HG03565 (cell line): Measurements from ENCODE around the gene TNFRSF21.
"Not testable (repeated sequence)": the region's sequence is repeated elsewhere in the genome, so short reads cannot be mapped to it uniquely, and the experiment has no call there.

Experiments used
- ATAC-seq: cut with Tn5 transposase; IDR thresholded peaks from one replicate; pipeline ENCODE4 v1.9.1; 2021; ENCODE audit warnings: mild to moderate bottlenecking, moderate library complexity; ENCODE audit not compliant: unreplicated experiment

TNFRSF21 gene, protein sequence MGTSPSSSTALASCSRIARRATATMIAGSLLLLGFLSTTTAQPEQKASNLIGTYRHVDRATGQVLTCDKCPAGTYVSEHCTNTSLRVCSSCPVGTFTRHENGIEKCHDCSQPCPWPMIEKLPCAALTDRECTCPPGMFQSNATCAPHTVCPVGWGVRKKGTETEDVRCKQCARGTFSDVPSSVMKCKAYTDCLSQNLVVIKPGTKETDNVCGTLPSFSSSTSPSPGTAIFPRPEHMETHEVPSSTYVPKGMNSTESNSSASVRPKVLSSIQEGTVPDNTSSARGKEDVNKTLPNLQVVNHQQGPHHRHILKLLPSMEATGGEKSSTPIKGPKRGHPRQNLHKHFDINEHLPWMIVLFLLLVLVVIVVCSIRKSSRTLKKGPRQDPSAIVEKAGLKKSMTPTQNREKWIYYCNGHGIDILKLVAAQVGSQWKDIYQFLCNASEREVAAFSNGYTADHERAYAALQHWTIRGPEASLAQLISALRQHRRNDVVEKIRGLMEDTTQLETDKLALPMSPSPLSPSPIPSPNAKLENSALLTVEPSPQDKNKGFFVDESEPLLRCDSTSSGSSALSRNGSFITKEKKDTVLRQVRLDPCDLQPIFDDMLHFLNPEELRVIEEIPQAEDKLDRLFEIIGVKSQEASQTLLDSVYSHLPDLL

DNA sequence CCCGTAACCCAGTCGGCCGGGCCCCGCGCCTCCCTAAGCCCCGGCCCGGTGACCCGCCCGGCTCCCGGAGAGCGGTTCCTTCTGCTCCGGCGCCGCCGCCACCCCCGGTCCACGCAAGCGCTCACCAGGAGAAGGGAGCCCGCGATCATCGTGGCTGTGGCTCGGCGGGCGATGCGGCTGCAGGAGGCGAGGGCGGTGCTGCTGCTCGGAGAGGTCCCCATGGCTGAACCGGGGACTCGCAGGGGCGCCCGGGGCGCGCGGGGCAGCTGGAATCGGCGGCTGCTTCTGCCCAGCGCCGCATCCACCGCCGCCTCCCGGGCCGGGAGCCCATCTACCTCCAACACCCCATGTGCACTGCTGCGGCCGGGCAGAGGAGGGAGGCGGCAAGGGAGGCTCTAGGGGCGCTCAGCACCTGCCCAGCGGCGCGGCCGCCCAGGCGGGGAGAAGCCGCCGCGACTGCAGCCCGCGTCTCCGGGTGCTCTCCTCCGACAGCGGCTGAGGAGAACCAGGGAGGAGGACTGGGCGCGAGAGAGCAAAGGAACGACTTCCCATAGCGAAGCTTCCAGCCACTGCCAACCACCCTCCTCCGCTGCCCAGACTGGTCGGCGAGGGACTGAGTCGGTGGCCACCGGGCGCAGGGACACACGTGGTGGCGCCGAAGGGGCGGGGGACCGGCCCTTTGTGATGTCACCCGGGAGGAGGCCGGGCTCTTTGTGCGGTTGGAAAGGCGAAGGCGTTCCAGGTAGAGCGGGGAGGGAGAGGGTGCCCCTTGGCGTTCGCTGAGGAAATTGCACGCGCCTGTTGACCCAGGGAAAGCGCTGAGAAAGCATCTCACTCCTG lies at the start of gene TNFRSF21:
Gene TNFRSF21 (minus strand): TSS at position 615 of the 840 bp plus-strand sequence. CDS start 394 bp downstream, at position 221.
- ATAC-seq, result peak; percentile 99

DNA sequence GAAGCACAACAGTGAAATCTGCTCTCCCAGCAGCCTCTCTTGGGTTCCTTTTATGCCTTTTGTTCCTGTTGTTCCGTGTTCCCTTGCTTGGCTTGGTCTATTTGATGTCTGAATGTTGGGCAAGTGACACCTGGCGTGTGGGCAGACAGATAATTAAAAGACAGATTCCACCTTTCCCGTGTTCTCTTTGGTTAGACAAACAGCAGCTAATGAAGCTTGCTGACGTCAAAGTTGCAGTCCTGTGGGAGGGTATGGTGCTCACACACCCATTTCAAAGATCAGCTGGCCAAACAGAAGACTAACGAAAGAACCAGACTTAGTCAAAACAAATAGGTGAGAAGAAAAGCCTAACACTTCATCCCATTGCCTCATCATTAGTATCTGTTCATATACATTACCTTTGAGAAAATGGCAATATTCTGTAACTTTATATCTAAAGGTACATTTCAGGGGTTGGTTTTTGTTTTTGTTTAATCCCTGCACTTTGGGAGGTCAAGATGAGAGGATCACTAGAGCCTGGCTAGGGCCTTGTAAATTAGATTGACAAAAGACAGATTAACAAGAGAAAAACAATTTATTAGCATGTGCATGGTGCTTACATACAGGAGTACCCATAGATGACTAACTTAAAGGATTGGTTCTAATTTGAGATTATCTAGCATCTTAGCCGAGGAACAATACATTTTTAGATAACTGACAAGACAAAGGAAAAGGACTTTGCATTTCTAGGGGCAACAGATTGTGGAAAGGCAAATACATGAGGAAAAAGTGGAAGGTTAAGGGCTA lies 48.9 kb upstream of the TNFRSF21 start:
- no peak for ATAC-seq

DNA sequence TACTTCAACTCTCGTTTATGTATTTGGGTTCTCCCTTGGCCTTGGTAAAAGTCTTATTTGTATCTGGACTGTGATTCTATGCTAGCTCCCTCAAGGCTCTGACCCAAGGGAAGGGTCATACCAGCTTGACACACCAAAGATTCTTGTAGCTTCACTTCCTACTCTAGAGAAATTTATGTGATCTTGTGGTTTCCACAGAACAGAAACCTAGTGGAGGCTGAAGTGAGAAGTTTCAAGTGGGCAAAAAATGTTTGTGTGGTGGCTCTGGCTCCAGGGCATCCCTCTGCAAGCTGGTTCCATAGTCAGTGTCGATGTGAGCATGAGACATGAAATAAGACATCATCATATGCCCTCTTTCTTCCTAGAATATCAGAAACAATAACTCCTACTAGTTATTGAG lies 48.1 kb upstream of the TNFRSF21 start:
- ATAC-seq, result peak; percentile 59

DNA sequence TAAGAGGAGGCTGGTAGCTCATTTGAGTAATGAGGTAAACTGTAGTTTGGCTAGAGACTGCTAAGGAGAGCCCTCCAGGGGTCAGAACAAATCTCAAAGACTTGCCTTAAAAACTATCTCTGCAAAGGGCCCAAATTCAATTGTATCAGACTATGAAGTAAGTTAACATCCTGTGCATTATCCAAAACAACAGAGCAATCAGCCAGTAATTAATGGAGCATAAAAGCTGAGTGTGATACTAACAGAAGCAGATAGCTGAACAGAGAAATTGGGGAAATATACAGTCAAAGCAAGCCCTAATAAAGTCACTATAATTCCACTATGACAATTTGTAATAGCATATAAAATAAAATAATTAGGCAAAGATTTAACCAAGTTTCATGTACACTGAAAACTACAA lies 45.8 kb upstream of the TNFRSF21 start:
- no peak for ATAC-seq

DNA sequence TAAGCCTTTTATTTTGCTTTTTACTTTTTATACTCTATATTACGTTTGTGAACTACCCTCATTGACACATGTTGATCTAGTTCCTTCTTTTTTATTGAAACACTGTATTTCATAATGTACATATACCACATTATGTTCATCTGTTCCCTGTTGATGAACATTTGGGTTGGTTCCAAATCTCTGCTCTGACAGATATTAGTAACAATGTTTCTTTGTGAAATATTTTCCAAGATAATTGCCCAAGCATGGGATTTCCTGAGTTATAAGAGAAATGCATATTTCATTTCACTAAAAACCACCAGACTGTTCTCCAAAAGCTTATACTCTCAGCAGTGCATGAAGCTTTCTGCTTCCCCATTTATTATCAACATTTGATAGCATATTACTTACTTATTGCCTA lies 44.2 kb upstream of the TNFRSF21 start:
- no peak for ATAC-seq

DNA sequence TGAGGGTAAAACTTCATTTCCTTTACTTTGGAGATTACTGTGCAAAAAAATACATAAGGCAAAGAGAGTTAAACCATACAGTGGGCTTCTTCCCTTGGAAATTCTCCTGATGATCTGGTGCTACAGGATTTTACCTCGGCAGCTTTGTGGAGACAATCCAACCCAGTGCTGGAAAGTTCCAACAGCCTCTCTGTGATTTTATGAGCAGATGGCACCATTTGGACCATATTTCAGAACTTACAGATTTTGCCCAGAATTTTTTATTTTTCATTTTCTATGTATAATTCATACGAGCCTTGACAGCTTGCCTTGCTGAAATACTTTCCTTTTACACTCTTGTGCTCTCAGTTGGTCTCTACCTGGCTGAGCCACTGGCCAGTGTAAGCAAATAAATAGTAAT lies 43.3 kb upstream of the TNFRSF21 start:
- ATAC-seq, result no peak

DNA sequence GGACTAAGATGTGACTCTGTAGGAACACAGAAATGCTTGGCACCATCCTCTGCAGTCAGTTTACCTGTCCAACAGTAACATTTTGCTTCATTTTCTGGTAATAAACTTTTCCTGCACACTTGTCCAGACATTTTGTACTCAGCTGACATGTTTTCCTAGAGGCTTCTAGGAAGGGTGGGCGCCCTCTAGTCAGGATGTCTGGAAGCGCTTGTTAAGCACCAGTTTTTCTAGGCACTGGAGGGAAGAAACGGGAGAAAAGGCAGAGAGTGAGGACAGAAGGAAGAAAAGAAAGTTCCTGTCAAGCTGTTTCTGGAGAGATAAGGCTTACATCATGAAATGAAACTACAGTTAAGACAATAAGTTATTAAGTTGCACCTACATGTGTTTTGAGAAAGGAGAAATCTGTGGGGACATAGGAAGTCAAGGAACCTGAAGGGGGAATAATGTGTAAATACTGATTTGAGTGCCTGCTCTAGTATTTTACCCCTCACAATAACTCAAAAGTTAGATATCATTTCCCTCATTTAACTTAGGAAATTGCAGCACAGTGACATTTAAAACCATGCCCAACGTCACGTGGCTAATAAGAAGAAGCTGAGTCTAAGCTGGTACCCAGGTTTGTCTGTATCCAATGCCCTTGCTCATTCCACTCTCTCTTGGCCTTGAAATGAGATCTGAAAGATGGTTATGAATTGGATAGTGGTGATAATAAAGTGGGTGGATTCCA lies 42.7 kb upstream of the TNFRSF21 start:
- no peak for ATAC-seq

DNA sequence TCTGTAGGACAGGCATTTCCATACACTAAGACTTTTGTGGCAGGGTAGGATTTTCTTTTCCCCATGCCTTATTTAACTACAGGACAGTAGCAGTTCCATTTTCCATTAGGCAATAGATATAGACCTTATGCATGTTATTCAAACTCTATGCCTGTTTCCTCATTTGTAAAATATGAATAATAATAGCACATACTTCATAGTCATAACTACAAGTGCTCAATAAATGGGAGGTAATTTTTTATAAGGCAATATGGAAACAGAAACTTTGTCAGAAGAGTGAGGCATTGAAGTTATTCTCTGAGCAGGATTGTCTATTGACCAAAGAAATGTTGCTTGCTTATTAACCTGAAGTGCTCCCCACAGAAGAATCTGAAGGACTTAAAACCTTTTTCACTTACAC lies 41.9 kb upstream of the TNFRSF21 start:
- no peak for ATAC-seq

DNA sequence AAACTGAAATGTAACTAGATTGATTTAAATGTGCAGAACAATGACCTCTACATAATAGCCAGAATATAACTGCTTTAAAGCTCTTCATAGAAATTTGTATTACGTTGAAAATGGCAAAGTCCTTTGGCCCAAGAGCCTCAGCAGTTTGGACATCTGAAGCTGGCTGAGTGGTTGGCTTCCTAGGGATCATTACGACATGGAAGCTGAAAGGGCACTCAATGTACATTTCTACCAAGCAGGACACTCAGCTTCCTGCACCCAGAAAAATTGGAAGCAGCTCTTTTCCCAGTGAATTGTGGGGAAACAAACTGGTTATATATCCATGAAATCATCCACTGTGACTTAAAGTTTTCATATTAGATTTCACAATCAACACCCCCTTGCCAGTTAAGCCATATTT lies 40.2 kb upstream of the TNFRSF21 start:
- no peak for ATAC-seq

DNA sequence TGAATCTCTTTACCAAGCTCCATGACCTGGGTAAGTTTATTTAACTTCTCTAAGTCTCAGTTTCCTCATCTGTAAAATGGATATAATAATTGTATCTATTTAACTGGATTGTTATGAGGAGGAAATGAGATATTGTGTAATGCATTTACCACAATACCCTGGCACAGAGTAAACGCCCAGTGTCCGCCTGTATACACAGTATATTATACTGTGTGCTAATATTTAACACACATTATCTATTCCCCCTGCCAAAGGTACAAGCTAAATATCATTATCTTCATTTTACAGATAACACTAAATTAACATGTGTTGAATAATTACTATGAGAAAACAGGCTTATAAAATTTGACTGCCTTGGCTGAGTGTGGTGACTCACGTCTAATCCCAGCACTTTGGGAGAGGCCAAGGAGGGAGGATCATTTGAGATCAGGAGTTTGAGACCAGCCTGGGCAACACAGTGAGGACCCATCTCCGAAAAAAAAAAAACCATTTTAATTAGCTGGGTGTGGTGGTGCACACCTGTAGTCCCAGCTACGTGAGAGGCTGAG lies 38.7 kb upstream of the TNFRSF21 start:
- ATAC-seq, result no peak

DNA sequence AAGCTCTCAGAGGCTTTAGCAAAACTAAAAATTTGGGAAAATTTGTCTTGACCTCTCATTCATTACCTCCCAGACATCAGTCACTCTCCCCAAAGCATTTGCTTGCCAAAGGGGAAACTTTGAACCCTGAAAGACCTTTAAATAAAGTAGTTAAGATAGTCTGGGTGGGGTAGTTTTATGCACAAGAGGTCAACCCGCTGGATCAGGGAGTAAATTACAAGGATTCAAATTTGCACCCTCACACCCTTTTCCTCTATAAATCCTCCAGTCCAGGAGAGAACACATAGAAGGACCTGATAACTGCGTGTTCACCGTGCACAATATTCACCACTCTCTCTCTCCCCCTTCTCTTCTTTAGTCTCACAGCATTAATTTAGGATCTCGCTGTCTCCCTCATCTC lies 36.1 kb upstream of the TNFRSF21 start:
- ATAC-seq, result no peak

DNA sequence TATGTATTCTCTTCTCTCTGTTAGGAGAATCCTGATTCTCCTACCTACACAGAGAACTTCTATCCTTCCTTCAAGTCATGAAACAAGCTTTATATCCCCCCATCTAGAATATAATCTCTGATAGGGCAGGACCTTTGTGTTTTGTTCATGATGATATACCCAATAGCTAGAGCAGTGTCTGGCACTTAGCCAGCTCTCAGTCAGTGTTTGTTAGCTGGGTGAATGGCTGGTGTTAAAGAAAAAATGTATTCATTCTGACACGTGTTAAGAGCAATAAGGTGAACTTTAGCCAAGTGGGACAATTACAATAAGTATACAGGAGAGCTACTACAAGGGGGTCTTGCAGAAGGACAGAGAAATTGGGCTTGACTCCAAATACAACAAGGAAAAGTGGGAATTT lies 34.3 kb upstream of the TNFRSF21 start:
- ATAC-seq, result no peak

DNA sequence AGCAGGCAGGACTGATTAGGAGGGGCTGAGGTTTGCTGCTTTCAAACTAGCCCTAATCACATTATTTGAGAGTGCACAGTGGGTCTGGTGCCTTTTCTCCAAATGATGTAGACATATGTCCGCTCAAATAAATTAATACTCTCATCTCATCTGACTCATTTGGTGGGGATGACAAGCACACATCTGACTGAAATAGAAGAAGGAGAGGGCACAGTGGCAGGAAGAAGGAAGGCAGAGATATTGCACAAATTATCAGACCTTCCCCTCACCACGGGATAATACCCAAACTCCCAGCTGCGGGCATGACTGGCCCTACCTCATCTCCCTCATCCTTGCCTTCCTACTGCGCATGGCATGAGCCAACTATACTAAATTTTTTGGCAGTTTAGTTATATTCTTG lies 33.9 kb upstream of the TNFRSF21 start:
- ATAC-seq, result no peak

DNA sequence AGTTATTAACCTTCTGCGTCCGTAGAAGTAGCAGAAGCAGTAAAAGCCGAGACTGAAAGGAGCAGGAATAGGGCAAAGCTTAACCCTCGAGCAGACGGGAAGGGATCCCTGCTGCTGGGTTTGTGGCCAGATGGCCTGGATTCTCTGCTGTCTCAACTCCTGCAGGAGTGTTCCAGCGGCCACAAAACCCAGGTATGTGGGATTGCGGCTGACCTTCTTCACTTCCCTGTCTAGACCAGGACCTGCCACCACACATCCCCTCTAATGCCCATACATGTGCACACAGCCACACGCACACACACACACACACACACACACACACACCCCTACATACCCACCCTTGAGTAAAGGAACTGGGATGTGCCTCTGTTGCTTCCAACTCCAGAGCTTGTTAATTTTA lies 33.1 kb upstream of the TNFRSF21 start:
- ATAC-seq, result no peak

DNA sequence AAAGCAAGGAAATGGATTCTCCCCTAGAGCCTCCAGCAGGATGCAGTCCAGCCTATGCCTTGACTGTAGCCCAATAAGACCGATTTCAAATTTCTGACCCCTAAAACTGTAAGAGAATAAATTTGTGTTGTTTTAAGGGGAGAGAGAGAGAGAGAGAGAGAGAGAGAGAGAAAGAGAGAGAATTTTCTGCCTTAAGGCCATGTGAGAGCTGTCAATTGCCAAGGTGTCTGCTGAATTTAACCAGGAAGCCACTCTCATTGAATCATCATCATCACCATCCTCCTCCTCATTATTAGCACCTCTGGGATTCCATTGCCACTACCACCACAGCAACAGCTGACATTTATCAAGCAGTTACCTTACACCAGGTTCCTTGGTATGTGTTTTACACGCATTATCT lies 27.8 kb upstream of the TNFRSF21 start:
- no peak for ATAC-seq

DNA sequence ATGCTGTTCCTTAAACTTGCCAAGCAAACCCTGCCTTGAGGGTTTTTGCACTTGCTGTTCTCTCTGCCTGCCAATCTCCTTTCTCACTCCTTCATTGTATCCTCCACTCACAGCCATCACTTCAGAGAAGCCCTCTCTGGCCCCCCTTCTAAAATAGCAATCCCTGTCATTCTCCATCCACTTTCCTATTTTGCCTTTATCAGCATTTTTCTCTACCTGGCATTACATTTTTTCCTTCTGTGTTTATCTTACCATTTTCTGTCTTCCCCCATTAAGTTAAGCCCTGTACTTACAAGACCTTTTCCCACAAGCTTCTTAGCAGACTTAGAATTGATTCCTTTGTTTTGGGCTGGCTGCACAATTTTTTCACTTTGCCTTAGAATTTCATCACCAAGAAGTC lies 26.6 kb upstream of the TNFRSF21 start:
- ATAC-seq, result no peak

DNA sequence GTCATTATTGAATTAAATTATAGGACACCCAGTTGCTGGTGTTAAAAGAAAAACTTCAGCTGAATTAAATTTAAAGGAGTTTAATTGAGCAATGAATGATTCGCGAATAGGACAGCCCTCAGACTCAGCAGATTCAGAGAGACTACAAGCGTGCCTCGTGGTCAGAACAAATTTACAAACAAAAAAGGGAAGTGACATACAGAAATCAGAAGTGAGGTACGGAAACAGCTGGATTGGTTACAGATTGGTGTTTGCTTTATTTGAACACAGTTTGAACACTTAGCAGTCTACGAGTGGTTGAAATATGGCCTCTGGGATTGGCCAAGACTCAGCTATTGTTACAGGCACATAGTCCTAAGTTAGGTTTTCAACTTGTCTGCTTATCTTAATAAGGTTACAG lies 25.8 kb upstream of the TNFRSF21 start:
- ATAC-seq, result peak; percentile 98

DNA sequence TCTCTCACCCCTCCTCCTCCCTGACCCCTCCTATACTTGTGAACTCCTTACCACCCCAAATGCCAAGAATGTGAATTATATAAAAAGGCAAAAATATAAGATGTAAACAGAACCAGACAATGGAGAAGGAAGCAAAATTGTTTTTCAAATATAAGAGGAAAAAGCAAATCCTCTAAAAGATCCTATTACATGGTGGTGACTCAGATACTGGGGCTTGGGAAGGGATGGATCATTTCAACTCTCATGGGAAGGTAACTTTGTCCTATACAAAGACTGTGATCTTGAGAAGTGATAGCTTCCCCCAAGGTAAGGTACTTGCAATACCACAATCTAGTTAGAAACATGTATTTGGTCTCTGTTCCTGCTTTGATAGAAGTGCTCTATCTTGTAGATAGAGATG lies 24.6 kb upstream of the TNFRSF21 start:
- no peak for ATAC-seq

DNA sequence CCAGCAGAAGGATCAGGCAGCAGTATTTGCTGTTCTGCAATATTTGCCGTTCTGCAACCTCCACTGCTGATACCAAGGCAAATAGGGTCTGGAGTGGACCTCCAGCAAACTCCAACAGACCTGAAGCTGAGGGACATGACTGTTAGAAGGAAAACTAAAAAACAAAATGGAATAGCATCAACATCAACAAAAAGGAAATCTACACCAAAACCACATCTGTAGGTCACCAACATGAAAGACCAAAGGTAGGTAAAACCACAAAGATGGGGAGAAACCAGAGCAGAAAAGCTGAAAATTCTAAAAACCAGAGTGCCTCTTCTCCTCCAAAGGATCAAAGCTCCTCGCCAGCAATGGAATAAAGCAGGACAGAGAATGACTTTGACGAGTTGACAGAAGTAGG lies 18.9 kb upstream of the TNFRSF21 start:
- ATAC-seq, result not testable (repeated sequence)

DNA sequence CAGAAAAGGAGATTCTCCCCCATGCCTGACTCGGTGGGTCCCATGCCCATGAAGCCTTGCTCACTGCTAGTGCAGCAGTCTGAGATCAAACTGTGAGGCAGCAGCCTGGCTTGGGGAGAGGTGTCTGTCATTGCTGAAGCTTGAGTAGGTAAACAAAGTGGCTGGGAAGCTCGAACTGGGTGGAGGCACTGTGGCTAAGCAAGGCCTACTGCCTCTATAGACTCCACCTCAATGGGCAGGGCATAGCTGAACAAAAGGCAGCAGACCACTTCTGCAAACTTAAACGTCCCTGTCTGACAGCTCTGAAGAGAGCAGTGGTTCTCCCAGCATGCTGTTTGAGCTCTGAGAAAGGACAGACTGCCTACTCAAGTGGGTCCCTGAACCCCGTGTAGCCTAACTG lies 18.4 kb upstream of the TNFRSF21 start:
- not testable (repeated sequence) for ATAC-seq
